Thyroid gland (tissue), 4 donors: Measurements from ENCODE around the gene CYFIP2. TPM values are rescaled to one million over a fixed set of nuclear protein-coding genes. Genes with fewer than 3 reads are reported as not detected.

Experiments used
- DNase-seq, 2 donors: peaks; one replicate each; pipeline ENCODE4 v3.0.0-alpha.2; 2019
- H3K27ac ChIP-seq, 3 donors: fragments of 200-600 bp; sonication (generic); 1 replicate in 2 of 3; 2 replicates in 1 of 3; pipeline ENCODE4 v1.5.1; 2016 to 2019; ENCODE audit warnings: mild to moderate bottlenecking in 1 of 3, moderate library complexity in 1 of 3
- H3K27me3 ChIP-seq: fragments of 200-600 bp; sonication (generic); one replicate; pipeline ENCODE4 v1.5.1; 2019
- H3K36me3 ChIP-seq, 2 donors: fragments of 200-600 bp; sonication (generic); one replicate each; pipeline ENCODE4 v1.5.1; 2016 to 2019
- H3K4me1 ChIP-seq, 2 donors: fragments of 200-600 bp; sonication (generic); one replicate each; pipeline ENCODE4 v1.5.1; 2017 to 2019
- H3K4me3 ChIP-seq, 3 donors: fragments of 200-600 bp; sonication (generic); replicated peaks in 1 of 3; 1 replicate in 2 of 3; 2 replicates in 1 of 3; pipeline ENCODE4 v1.5.1; 2016; ENCODE audit warnings: mild to moderate bottlenecking in 1 of 3
- H3K9me3 ChIP-seq: fragments of 200-600 bp; sonication (generic); one replicate; pipeline ENCODE4 v1.5.1; 2017
- POLR2A ChIP-seq, 2 donors: fragments of 450-650 bp; IDR thresholded peaks; one replicate each; pipeline ENCODE4 v1.6.1; 2017; ENCODE audit warnings: antibody characterized with exemption in 2 of 2, mild to moderate bottlenecking in 2 of 2, moderate library complexity in 1 of 2
- WGBS, 2 donors: methylation state at CpG; one replicate each; pipeline ENCODE4 v1.1.5; 2017; 5-methylcytosine and 5-hydroxymethylcytosine counted together
- intact Hi-C: fragments of 100-400 bp; cut with DNase I; formaldehyde crosslinking; loops from one replicate; pipeline ENCODE4 v1.15.1; 2023
- total RNA-seq, 4 donors: library from RNA; depleted of rRNA; stranded (reverse); fragments of >200 nt; gene quantifications; one replicate each; pipeline ENCODE4 v1.2.3, GENCODE V29; 2016
- TF ChIP-seq, protein P1 (sequence below), 6 experiments: fragments of 200-600 bp in 3 of 6; fragments of 450-650 bp in 3 of 6; sonication (generic) in 3 of 6; IDR thresholded peaks; one replicate each; pipeline ENCODE4 v1.5.1; 2016 to 2019; ENCODE audit warnings: antibody characterized with exemption in 6 of 6, mild to moderate bottlenecking in 2 of 6, inconsistent platforms in 1 of 6, moderate library complexity in 1 of 6

The CYFIP2 gene
- total RNA-seq, 4 donors from 2014 or later = 18.3 to 73.5 (median 34.6) TPM

DNA sequence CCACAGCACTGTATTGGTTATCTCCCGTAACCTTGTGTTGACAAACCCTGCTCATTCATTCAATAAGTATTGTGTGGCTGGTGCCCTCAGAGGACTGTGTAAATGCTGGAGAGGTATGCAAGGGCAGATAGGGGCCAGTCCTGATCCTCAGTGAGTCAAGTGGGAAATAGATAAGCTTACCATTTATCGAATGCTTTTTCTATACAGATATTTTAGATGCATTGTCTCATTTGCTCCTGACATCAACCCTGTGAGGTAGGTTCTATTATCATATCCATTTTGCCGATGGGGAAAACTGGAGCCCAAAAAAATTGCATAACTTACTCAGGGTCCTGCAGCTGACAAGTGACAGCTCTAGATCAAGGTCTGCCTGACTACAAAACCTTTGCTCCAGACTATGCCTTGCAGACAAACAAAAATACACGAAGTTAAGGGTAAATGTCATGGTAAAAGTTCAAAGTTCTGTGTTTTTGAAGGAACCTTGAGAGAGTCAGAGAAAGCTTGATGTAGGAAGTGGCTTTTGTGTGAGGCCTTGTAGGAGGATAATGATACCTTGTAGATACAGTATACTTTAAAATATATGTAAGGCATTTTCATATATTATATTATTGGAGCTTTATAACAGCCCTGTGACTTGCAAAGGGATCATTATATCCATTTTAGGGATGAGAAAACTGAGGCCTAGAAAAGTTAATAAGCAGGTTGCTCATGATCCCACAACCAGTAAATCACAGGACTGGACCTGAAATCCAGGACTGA is 22.7 kb downstream of the CYFIP2 start:
- DNase-seq = no peak
- Histone ChIP-seq H3K27ac (no peak overlapping the region), H3K4me1 (peaks cover 0 to 4% of the 10 kb centered on the region in 2 donors), H3K27me3 (no peaks in the 10 kb centered on the region), H3K9me3 (no peaks in the 10 kb centered on the region), H3K36me3 (no peaks in the 10 kb centered on the region), H3K4me3 (no peak overlapping the region)
- TF ChIP-seq POLR2A (IDR thresholded peaks at IDR 0.05) = no peak
- TF ChIP-seq, protein P1, sequence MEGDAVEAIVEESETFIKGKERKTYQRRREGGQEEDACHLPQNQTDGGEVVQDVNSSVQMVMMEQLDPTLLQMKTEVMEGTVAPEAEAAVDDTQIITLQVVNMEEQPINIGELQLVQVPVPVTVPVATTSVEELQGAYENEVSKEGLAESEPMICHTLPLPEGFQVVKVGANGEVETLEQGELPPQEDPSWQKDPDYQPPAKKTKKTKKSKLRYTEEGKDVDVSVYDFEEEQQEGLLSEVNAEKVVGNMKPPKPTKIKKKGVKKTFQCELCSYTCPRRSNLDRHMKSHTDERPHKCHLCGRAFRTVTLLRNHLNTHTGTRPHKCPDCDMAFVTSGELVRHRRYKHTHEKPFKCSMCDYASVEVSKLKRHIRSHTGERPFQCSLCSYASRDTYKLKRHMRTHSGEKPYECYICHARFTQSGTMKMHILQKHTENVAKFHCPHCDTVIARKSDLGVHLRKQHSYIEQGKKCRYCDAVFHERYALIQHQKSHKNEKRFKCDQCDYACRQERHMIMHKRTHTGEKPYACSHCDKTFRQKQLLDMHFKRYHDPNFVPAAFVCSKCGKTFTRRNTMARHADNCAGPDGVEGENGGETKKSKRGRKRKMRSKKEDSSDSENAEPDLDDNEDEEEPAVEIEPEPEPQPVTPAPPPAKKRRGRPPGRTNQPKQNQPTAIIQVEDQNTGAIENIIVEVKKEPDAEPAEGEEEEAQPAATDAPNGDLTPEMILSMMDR (IDR thresholded peaks at IDR 0.05) = no peak
- intact Hi-C loops = no loop called here
- 89 to 92% methylated on average over 4 of the region's 4 CpGs for WGBS, 2 donors

DNA sequence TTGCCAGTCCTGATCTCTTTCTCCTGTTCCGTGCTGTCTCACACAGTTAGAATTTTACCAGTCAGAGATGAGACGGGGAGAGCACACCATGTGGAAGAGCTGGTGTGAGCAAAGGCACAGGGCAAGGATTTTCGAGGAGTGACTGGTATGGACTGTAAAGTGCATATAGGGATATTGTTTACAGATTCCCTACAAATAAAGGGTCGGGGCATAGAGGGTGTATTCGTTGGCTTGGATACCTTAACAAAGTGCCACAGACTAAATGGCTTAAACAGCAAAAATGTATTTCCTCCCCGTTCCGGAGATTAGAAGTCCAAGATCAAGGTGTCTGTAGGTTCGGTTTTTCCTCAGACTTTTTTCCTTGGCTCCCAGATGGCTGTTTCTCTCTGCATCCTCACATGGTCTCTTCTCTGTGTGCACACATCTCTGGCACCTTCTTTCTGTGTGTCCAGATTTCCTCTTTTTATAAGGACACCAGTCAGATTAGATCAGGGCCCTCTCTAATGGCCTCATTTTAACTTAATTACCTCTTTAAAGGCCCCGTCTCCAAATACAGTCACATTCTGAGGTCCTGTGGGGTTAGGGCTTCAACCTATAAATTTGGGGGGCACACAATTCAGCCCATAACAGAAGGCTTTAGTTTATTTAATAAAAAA is 23.4 kb downstream of the CYFIP2 start:
- no peak for TF ChIP-seq POLR2A (IDR thresholded peaks at IDR 0.05)
- TF ChIP-seq, protein P1 (IDR thresholded peaks at IDR 0.05) = no peak
- Histone ChIP-seq H3K4me1 (peaks cover 0 to 4% of the 10 kb centered on the region in 2 donors), H3K27ac (no peak overlapping the region), H3K36me3 (no peaks in the 10 kb centered on the region), H3K27me3 (no peaks in the 10 kb centered on the region), H3K4me3 (no peak overlapping the region), H3K9me3 (no peaks in the 10 kb centered on the region)
- DNase-seq = no peak
- intact Hi-C loops = no loop called here
- 93 to 95% methylated on average over 9 of the region's 9 CpGs for WGBS, 2 donors

DNA sequence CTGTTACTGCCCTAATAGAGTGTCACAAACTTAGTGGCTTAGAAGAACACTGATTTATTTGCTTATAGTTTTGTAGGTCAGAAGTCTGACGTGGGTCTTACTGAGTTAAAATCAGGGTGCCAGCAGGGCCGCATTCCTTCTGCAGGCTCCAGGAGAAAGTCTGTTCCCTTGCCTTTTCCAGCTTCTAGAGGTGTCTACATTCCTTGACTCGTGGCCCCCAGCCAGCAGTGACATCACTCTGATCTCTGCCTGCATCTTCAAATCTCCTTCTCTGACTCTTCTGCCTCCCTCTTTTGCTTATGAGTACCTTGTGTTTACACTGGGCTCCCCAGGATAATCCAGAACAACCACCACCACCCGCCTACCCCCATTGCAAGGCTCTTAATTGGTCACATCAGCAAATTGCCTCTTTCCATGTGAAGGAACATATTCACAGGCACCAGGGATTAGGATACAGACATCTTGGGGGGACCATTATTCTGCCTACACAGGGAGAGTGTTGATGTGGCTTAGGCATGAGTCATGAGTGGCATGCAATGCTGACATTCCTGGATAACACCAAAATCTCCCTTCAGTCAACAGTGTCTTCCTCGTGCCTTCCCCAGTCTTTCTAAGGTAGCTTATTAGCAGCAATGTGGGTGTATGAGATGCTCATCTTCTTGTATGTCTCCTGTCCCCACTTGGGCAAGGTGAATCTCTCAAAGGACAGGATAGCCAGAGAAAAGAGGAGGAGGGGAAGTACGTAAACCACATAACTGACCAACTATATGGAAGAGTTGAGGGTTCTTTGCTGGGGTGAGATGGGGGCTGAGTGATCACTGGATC is 24.4 kb downstream of the CYFIP2 start:
- H3K36me3 ChIP-seq = no peaks in the 10 kb centered on the region
- H3K4me1 ChIP-seq = peaks cover 0 to 4% of the 10 kb centered on the region in 2 donors
- intact Hi-C loops = no loop called here
- WGBS, 2 donors = 87 to 90% methylated on average over 6 of the region's 6 CpGs
- peak in 1 of 2 donors; percentile 46 for DNase-seq
- H3K9me3 ChIP-seq = no peaks in the 10 kb centered on the region
- TF ChIP-seq POLR2A (IDR thresholded peaks at IDR 0.05) = no peak
- TF ChIP-seq, protein P1 (IDR thresholded peaks at IDR 0.05) = no peak
- H3K27ac ChIP-seq = no peak overlapping the region
- H3K4me3 ChIP-seq = no peak overlapping the region
- no peaks in the 10 kb centered on the region for H3K27me3 ChIP-seq

DNA sequence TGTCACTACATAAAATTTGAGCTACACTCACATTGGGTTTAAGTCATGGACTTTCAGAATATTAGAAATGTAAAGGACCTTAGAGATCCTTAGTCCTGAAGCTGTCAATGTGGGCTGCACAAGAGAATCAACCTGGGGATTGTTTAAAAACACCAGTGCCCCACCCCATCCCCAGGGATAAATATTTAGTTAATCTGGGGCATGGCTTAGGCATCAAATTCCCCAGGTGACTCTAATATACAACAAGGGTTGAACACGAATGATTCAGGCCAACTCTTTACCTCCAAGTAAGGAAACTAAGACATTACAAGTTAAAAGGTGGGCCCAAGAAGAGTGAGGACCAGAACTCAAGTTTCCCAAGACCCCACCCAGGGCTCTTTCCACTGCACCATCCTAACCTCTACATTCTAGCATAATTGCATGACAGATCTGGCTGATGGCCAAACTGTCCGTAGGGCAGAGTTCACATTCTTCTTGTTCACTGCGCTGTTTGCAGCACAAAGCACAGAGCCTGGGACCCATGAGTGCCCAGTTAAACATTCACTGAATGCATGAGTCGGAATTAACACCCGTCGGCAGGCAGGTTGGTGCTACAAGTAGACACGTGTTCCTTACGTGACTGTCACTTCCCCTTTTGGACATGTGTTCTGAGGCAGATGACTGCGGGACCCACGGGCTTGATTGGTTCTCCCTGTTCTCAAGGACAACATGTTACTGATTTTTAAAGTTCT is 25.2 kb downstream of the CYFIP2 start:
- peaks cover 0 to 4% of the 10 kb centered on the region in 2 donors for H3K4me1 ChIP-seq
- 53 to 77% methylated on average over 7 to 10 of the region's 10 CpGs for WGBS, 2 donors
- no peak overlapping the region for H3K4me3 ChIP-seq
- no peak overlapping the region for H3K27ac ChIP-seq
- H3K27me3 ChIP-seq = no peaks in the 10 kb centered on the region
- DNase-seq = peak; percentile 31 to 55
- TF ChIP-seq, protein P1 (IDR thresholded peaks at IDR 0.05) = no peak
- no peak for TF ChIP-seq POLR2A (IDR thresholded peaks at IDR 0.05)
- H3K9me3 ChIP-seq = no peaks in the 10 kb centered on the region
- intact Hi-C loops = no loop called here
- H3K36me3 ChIP-seq = no peaks in the 10 kb centered on the region
